ENCODE measurements around the gene GPR78.

The GPR78 gene

DNA sequence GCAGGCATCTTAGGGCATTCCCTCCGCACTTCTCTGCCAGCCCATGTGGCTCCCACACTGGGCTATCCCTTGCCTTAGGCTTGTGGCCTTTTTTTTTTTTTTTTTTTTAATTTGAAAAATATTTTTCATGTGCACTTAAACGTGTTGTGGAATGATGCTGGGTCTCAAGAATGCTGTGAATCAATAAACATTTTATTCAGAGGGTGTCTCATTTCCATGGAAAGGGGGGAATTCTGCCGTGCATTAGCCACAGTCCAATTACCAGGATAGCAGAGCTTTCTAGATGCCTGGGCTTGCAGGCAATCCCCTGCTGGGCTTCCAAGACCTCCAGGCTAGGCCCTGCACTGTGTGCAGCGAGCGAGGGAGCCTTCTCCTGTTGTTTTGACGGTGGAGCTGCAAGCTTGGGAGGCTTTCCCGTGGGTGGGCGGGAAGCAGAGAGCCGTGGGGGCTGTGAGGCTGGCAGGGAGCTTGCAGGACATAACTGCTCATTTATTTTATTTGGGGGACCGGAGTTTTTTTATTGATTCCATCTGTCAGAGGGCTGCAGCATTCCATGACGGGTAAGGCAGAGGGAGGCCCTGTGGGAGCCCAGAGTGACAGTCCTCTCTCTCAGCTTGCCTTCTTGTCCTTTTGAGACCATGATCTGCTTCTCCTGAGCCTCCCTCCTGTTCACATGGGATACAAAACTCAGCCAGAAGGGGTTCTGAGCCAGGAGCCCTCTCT is 9.8 kb downstream of the GPR78 start:
- TF ChIP-seq, protein P1, sequence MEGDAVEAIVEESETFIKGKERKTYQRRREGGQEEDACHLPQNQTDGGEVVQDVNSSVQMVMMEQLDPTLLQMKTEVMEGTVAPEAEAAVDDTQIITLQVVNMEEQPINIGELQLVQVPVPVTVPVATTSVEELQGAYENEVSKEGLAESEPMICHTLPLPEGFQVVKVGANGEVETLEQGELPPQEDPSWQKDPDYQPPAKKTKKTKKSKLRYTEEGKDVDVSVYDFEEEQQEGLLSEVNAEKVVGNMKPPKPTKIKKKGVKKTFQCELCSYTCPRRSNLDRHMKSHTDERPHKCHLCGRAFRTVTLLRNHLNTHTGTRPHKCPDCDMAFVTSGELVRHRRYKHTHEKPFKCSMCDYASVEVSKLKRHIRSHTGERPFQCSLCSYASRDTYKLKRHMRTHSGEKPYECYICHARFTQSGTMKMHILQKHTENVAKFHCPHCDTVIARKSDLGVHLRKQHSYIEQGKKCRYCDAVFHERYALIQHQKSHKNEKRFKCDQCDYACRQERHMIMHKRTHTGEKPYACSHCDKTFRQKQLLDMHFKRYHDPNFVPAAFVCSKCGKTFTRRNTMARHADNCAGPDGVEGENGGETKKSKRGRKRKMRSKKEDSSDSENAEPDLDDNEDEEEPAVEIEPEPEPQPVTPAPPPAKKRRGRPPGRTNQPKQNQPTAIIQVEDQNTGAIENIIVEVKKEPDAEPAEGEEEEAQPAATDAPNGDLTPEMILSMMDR (IDR thresholded peaks at IDR 0.05; ENCODE audit: control insufficient read depth, extremely low read depth, insufficient read depth), result no peak
- no peak for DNase-seq (ENCODE audit: low read depth)
- no peak overlapping the region for H3K4me3 ChIP-seq (ENCODE audit: low read depth, low read length)

DNA sequence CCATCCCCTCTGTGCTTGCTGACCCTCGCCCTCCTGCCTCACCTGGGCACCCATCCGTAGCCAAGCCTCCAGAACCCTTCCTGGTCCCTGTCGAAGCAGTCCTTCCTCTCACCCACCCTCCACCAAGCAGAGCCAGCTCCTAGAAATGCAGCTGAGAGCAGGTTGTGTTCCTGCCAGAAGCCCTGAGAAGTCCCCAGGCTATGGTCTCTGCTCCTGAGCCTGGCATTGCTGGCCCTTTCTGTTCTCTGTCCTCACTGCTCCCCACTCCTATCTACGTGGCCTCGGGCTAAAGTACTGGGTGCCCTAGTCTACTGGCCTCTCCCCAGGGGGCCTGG is 10.3 kb downstream of the GPR78 start:
- no peak for DNase-seq (ENCODE audit: low read depth)
- H3K4me3 ChIP-seq (ENCODE audit: low read depth, low read length), result no peak overlapping the region
- TF ChIP-seq, protein P1 (IDR thresholded peaks at IDR 0.05; ENCODE audit: control insufficient read depth, extremely low read depth, insufficient read depth), result no peak

GRCh38 chr4:8591114-8591513 is 10.9 kb downstream of the GPR78 start:
- H3K4me3 ChIP-seq (ENCODE audit: low read depth, low read length), result no peak overlapping the region
- DNase-seq (ENCODE audit: low read depth), result no peak
- TF ChIP-seq, protein P1 (IDR thresholded peaks at IDR 0.05; ENCODE audit: control insufficient read depth, extremely low read depth, insufficient read depth), result no peak

- TF ChIP-seq, protein P1 (IDR thresholded peaks at IDR 0.05; ENCODE audit: control insufficient read depth, extremely low read depth, insufficient read depth), result no peak
- H3K4me3 ChIP-seq (ENCODE audit: low read depth, low read length), result no peak overlapping the region
- DNase-seq (ENCODE audit: low read depth), result no peak
These were observed 11.6 kb downstream of the GPR78 start for GRCh38 chr4:8591626-8592365.

- H3K4me3 ChIP-seq (ENCODE audit: low read depth, low read length), result no peak within 1 kb of the TSS
- TF ChIP-seq, protein P1 (IDR thresholded peaks at IDR 0.05; ENCODE audit: control insufficient read depth, extremely low read depth, insufficient read depth), result no peak
- no peak for DNase-seq (ENCODE audit: low read depth)
These were observed 12.4 kb downstream of the GPR78 start, which contains the start of gene CPZ for GRCh38 chr4:8592366-8593263. Gene CPZ, plus strand, starts transcription at chr4:8592765. Its CDS starts 69 bp downstream, at chr4:8592834.

- no peak overlapping the region for H3K4me3 ChIP-seq (ENCODE audit: low read depth, low read length)
- no peak for DNase-seq (ENCODE audit: low read depth)
- TF ChIP-seq, protein P1 (IDR thresholded peaks at IDR 0.05; ENCODE audit: control insufficient read depth, extremely low read depth, insufficient read depth), result no peak
These were observed 13.3 kb downstream of the GPR78 start for GRCh38 chr4:8593264-8594096.
